Stimulated activated naive CD8-positive, alpha-beta T cell treated with anti-CD3 and anti-CD28 coated beads, Interleukin-15, Interleukin-2, amounts not matched to agents 100 U/mL and 50 U/mL, for 24 hours (primary cell): ENCODE measurements around the gene BMAL1.
A peak's percentile ranks its signal among the peaks of the same experiment; 100 is the strongest.

Source experiments
- ATAC-seq: fragments of 150-1000 bp; cut with Tn5 transposase; one replicate; pipeline ENCODE4 v1.10.0; 2021
- DNase-seq: peaks from one replicate; pipeline ENCODE4 v3.0.0; 2021

Gene BMAL1

GRCh38 chr11:13317293-13318080 lies 39.9 kb downstream of the BMAL1 start:
- no peak for ATAC-seq
- DNase-seq = no peak

GRCh38 chr11:13318498-13319295 lies 41.1 kb downstream of the BMAL1 start:
- DNase-seq (no peak), ATAC-seq (peak; percentile 60)

DNA sequence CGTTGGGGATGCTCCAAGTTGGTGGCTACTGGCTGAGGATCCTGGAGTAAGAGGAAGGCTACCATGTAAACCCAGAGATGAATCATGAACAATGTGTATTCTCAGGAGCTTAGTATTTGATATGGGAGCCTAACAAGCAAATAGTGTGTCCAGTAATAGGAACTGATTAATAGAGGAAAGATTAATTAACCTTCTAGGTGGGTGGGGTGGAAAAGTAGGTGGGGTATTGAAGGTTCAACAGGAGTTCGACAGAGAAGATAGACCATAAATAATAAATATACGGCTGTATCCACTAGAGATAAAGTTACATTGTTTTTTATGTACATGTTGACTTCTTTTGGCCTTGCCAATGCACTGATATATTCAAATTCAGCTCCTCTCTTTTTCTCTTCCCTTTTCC lies 43.1 kb downstream of the BMAL1 start:
- DNase-seq = no peak
- ATAC-seq = no peak

DNA sequence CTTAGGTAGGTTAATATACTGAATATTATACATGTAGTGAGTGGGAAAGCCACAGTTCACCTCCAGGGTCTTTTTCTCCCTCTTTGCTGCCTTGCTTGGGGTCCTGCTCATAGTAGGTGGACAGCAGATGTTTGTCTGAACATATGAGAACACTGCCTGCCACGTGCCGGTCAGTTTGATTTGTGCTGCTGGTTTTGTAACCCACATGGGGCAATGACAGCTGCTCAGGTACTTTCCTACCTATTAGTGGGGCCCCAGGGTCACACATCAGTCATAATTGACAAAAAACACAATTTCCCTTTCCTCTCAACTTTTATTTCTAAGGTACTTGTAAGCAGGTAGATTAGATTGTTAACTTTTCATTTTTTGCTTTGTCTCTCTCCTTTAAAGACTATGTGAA lies 43.8 kb downstream of the BMAL1 start:
- DNase-seq = no peak
- no peak for ATAC-seq

DNA sequence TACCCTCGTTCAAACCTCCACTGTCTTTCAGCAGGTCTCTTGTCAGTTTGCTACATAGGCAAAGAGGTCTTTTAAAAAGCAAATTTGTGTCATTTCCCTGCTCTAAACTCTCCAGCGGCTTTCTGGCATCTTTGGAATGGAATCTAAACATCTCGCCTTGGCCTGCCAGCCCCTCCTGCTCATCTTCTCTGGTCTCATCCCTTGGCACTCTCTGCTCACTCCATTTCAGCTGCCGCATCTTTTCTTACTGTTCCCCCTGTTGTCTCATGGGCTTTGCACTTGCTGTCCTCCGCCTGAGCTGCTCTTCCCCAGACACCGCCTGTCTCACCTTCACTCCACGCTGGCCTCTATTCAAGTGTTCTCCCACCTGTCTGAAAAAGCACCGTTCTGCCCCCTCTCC lies 46.6 kb downstream of the BMAL1 start:
- no peak for DNase-seq
- no peak for ATAC-seq

DNA sequence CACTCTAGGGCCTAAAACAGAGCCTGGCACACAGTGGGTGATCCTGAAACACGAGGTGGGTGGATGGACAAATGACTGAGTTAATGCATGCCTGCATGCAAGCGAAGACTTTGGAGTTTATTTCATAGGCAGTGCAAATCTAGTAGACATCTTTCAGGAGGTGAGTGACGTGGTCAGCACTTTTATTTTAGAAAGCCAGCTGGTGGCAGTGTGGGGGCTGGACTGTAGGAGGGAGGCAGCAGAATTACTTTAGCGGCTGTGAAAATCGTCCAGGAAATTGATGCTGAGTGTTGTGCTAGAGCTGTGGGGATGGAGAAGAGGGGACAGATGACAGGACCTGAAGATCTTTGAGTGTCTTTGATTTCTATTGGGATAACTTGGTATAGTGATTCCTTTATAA lies 47.1 kb downstream of the BMAL1 start:
- ATAC-seq (no peak), DNase-seq (no peak)

DNA sequence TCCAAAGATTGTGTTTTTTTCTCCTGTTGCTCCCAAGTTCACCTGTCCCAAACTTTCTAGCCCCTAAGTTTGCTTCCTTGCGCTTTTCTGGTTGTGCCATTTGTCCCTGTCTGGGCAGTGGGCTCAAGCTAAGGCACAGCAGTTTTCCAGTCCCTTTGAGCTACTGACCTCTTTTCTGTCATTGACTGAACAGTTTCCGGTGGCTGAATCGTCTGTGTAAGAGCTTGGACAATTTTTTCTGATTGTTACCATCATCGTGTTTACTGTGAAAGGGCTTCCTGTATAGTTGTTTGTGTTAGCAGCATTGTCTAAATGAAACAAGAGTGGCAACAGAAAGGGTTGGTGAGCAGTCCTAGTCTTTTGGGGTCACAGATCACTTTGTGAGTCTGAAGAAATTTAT lies 49.8 kb downstream of the BMAL1 start:
- ATAC-seq = no peak
- DNase-seq = no peak

- no peak for DNase-seq
- ATAC-seq = no peak
Measured at GRCh38 chr11:13328286-13328685, 50.7 kb downstream of the BMAL1 start.

DNA sequence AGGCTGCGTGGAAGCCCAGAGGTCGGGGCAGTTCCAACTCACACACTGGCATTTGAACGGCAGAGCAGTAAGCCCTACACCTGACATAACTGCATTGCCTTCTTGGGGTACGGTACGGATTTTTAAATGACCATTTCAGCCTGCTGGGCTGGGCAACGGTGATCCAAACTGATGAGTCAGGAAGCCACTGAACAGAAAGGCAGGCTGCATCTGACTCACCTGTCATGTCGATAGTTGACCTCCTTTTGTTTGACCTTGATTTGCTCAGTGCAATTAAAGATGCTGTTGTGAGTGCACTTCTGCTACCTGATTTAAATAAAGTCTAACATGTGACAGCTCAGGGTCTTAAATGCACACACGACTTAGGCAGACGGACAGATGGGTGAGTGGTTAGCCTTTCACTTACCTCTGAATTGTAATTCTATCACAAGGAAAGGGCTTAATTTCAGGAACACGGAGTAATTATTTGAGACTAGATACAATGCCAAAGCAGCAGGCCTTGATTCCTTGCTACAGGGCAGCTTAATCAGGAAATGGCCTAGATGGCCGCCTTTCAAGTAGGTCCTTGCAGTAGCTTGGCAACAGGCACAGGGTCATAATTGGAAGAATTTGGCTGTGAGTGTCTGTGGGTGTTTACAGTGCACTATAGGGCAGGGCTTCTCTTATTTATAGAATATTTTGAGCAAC lies 52.2 kb downstream of the BMAL1 start:
- ATAC-seq (no peak), DNase-seq (no peak)

- ATAC-seq = no peak
- no peak for DNase-seq
Measured at GRCh38 chr11:13332124-13332523, 54.5 kb downstream of the BMAL1 start.

DNA sequence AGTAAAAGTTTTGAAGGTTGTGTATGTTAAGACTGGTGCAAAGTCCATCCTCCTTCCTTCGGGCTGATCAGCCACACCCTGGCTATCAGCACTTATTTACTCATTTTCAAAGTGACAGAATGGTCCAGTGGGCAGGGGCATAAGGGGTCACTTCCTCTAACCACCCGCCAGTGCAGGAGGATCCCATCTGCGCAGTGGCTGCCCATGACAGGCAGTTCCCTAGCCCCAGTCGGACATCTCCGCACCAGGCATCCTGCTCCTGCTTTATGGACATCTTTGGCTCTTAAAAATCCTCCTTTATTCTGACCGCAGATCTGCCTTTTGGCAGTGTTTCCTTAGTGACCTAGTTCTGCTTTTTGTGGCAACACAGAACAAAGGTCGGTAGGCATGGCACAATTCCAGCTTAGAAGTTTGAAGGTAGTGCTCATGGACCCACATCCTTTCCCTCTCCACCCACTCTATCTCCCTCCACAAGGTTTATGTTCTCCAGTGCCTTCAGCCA lies 55.9 kb downstream of the BMAL1 start:
- no peak for DNase-seq
- no peak for ATAC-seq

- no peak for DNase-seq
- no peak for ATAC-seq
Measured at GRCh38 chr11:13334034-13334786, 56.6 kb downstream of the BMAL1 start.

DNA sequence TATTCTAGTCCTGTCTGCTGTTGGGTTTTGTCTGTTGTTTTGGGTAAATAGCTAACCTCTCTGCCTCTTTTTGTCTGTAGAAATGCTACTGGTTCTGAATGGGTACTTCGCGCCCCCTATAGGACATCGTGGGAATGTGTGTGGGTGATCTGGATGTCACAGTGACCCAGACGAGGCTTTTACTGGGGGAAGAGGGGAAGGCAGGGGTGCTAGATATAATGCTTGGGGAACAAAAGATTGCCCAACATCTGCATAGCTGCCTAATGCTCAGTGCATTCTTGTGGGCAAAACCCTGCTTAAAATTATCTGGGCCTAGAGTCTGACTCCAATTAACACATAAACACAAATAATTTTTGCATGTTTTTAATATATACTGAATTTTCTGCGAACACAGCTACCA lies 57.7 kb downstream of the BMAL1 start:
- ATAC-seq (no peak), DNase-seq (peak; percentile 72)

- DNase-seq (no peak), ATAC-seq (no peak)
Measured at GRCh38 chr11:13336246-13336878, 58.8 kb downstream of the BMAL1 start.

DNA sequence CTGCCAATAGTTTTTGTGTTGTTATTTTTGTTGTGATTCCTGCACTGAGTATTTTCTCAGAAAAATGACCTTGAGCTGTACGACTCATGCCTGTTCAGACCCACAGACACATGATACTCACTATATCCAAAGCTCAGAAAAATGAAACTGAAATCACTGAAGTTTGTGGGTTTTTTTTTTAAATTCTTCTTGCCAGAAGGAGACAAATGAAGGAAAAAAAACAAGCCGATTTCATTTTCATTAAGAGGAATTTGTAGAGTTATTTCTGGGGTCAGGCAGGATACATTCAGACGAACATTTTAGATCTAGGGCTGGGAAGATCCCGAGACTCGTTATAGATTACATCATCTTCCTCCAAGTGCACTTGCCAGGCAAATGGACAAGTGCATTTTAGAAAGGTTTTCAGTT lies 60.4 kb downstream of the BMAL1 start:
- ATAC-seq = peak; percentile 32
- no peak for DNase-seq

DNA sequence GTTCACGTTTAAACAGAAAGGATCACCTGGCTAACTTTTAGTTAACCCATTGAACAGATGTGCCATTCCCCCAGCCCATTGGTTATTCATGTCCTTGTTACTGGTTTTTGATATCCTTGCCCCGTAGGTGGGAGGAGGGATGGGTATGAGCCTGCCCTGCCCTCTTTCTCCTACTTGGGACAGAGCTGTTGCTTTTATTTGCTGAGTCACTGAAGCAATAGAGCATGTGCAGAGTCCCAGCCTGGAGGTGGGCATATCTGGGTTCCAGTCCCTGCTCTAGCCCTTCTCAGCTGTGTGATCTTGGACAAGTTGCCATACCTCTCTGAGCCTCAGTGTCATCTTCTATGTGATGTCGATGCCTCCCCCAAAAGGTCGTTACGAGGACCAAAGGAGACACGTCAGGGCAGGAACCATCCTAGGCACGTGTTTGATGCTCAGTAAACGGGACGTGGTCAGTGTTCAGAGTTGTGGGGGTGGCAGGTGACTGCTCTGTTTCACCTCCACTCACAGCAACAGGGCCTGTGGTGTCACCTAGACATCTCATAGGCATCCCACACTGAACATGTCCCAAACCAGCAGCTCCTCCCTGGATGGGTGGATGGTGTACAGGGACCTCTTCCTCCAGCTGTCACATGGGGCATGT lies 61.0 kb downstream of the BMAL1 start:
- DNase-seq = peak; percentile 41
- ATAC-seq = peak; percentile 66

GRCh38 chr11:13339195-13340153 lies 61.9 kb downstream of the BMAL1 start:
- DNase-seq = no peak
- ATAC-seq = peak; percentile 47

DNA sequence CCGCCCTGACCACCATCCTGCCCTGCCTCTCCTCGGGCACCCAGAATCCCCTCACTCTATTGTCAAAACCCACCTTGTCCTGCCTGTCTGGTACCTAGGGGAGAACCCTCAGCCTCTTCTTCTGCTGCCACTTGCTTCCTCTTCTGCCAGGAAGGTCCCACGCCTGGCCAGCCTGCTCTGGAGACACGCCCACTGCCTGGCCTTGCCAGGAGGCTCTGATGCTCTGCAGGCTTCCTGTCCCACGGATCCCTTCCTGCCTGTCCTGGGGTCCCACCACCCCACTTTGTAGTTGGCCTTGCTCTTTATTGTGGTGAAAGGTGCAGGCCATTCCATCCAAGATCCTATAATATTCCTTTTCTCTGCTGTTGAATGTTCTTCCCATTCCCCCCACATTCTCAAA lies 63.4 kb downstream of the BMAL1 start:
- no peak for DNase-seq

DNA sequence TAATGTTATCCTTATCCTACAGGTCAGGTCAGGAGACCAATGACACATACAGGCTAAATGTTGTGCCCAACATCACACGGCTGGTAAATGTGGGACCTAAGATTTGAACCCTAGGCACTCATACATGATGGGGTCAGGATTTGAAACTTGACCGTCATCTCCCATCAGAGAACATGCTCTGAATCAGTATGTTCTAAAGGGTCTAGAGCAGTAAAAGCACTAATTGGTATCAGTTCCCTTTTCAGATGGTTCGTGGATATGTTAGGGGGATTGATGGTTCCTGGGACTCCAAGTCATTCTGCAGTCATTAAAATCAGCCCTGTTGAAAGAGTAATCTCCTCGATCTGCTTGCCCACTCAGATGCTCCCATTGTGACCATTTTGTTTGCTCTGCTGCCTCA lies 65.5 kb downstream of the BMAL1 start:
- no peak for ATAC-seq
- DNase-seq = no peak

More for the DNA sequence above, 63.4 kb downstream of the BMAL1 start:
- no peak for ATAC-seq
